Coronary artery (tissue), 2 donors: Measurements from ENCODE around the gene MSMO1.

ENCODE experiments used
- DNase-seq: peaks from one replicate; pipeline ENCODE4 v3.0.0-alpha.2; 2017; ENCODE audit warnings: low spot score
- H3K27ac ChIP-seq, 2 donors: fragments of 200-600 bp; sonication (generic); one replicate each; pipeline ENCODE4 v1.5.1; 2016 to 2019
- H3K4me3 ChIP-seq: fragments of 200-600 bp; sonication (generic); 2 replicates; pipeline ENCODE4 v1.5.1; 2016; ENCODE audit warnings: mild to moderate bottlenecking, moderate library complexity
- TF ChIP-seq, protein P1 (sequence below): fragments of 200-600 bp; sonication (generic); IDR thresholded peaks from one replicate; pipeline ENCODE4 v1.5.1; 2019; ENCODE audit warnings: antibody characterized with exemption

The MSMO1 gene

DNA sequence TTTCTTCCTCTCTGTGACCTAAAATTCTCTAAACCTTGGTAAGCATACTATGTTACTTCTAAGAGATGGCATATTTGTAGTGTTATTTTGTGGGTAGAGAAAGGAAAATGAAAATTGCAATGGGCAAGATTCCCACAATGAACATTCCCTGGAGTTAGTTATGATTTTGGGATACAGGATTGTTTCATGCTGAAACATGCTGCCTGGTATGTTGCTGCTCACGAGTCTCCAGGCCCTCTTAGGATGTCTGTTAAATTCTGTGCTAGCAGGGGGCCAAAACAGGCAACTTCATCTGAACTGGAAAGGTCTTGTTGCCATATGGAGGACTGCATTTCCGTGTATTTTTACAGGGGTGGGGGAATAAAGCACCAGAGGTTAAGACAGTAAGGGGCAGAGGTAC is 18.9 kb upstream of the MSMO1 start:
- Histone ChIP-seq H3K27ac (no peak overlapping the region), H3K4me3 (no peak overlapping the region)
- TF ChIP-seq, protein P1, sequence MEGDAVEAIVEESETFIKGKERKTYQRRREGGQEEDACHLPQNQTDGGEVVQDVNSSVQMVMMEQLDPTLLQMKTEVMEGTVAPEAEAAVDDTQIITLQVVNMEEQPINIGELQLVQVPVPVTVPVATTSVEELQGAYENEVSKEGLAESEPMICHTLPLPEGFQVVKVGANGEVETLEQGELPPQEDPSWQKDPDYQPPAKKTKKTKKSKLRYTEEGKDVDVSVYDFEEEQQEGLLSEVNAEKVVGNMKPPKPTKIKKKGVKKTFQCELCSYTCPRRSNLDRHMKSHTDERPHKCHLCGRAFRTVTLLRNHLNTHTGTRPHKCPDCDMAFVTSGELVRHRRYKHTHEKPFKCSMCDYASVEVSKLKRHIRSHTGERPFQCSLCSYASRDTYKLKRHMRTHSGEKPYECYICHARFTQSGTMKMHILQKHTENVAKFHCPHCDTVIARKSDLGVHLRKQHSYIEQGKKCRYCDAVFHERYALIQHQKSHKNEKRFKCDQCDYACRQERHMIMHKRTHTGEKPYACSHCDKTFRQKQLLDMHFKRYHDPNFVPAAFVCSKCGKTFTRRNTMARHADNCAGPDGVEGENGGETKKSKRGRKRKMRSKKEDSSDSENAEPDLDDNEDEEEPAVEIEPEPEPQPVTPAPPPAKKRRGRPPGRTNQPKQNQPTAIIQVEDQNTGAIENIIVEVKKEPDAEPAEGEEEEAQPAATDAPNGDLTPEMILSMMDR, result no peak
- no peak for DNase-seq

DNA sequence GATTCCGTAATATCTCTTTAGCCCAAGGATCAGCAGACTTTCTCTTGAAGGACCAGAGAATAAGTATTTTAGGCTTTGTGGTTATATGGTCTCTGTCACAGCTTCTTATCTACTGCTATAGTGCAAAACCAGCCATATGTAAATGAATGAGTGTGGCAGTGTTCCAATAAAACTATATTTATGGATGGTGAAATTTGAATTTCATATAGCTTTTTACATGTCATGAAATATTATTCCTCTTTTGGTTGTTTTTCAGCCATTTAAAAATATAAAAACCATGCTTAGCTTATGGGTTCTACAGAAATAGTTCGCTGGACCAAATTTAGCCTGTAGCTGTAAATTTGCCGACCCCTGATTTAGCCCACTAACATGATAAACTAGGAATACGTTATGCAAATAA is 18.0 kb upstream of the MSMO1 start:
- TF ChIP-seq, protein P1, result no peak
- Histone ChIP-seq H3K4me3 (no peak overlapping the region), H3K27ac (no peak overlapping the region)
- DNase-seq, result no peak

DNA sequence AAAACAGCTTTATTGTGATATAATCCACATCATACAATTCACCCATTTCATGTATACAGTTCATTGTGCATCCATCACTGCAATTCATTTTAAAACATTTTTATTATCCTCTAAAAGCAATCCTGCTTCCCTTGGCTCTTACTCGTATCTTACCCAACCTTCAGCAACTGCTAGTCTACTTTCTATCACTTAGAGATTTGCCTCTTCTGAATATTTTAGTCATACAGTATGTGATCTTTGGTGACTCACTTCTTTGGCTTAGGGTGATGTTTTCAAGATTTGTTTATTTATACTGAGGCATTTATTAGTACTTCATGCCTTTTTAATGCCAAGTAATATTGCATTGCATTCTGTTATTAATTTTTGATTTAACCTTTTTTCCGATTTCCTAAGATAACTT is 15.0 kb upstream of the MSMO1 start:
- no peak overlapping the region for H3K4me3 ChIP-seq
- H3K27ac ChIP-seq, result no peak overlapping the region
- no peak for DNase-seq
- TF ChIP-seq, protein P1, result no peak

DNA sequence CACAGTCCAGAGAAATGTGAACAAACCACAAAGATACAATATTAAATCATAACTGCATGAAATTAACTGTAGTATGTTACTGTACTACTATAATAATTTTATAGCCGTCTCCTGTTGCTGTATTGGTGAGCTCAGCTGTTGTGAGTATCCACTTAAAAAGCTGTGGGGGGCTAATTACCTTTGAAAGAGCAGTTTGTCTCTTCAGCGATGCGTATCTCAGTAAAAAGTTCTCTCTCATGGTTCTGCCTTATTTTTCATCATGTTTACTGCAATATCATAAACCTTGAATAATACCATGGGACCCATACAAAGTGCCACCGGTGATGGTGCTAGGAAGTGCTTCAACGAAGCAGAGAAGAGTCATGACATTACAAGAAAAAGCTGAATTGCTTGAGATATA is 8.4 kb upstream of the MSMO1 start:
- TF ChIP-seq, protein P1, result no peak
- no peak overlapping the region for H3K4me3 ChIP-seq
- no peak for DNase-seq
- H3K27ac ChIP-seq, result no peak overlapping the region

GRCh38 chr4:165319509-165319908 is 8.0 kb upstream of the MSMO1 start:
- TF ChIP-seq, protein P1, result no peak
- Histone ChIP-seq H3K27ac (no peak overlapping the region), H3K4me3 (no peak overlapping the region)
- DNase-seq, result no peak

DNA sequence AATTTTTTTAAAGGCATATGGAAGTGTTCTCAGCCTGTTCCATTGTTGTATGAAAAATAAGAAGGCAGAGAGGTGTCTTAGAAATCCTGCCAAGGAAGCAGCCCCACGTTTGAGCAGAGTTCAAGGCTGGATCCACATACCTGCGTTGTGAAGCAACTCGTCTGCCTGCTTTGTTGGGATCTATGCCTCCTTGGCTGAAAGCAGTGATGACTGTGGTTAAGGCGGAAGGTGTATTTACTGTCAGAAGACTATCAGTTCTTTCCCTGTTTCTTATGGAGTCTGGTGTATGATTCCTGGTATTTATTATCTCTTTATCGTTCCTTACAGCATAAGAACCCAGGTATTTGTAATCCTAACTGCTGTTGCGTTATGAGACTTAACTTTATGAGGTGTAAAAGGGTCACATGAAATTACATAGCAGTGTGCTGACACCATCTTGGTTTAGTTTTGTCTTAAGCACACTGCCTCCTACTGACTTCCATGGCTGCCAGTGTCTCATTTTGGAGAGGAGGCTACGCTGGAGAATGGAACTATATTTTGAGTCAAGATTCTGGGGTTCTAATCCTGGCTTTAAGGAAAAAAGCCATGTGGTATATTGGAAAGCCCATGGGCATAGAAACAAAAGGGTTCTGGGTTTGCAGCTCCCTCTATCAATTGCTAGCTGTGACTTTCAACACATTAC is 3.1 kb upstream of the MSMO1 start:
- no peak overlapping the region for H3K27ac ChIP-seq
- H3K4me3 ChIP-seq, result no peak overlapping the region
- no peak for DNase-seq
- TF ChIP-seq, protein P1, result no peak

DNA sequence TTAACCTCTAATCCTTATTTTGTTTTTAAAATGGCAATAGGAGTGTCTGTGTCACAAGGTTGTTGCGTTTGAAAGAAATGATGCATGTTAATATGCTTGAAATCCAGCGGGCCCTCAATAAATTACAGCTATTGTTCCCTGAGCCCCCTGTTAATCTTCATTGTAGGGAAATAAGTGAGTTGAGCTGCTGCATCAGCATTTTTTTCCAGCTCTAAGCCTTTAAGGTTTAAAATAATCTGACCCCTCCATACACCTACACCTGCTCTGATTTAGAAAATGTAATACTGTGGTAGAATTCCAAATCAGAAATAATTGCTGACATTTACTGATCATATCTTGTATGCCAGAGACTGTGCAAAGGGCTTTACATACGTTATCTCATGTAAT is 2.6 kb upstream of the MSMO1 start:
- TF ChIP-seq, protein P1, result no peak
- Histone ChIP-seq H3K27ac (no peak overlapping the region), H3K4me3 (no peak overlapping the region)
- no peak for DNase-seq
